Psoas muscle (tissue), 8 donors: ENCODE measurements around the gene CNTRL. TPM values are rescaled to one million over a fixed set of nuclear protein-coding genes. Genes with fewer than 3 reads are reported as not detected.

Experiments used
- ATAC-seq, 4 donors: fragments of 200-7000 bp; cut with Tn5 transposase; one replicate each; pipeline ENCODE4 v1.9.1; 2020; ENCODE audit warnings: moderate library complexity in 3 of 4, mild to moderate bottlenecking in 2 of 4
- DNase-seq, 2 donors: peaks; one replicate each; pipeline ENCODE4 v3.0.0-alpha.2; 2020
- H3K27ac ChIP-seq: fragments of 200-600 bp; one replicate; pipeline ENCODE4 v1.8.0; 2022
- H3K27me3 ChIP-seq, 3 donors: fragments of 200-600 bp in 1 of 3; one replicate each; pipeline versions ENCODE4 v1.6.1 to v1.8.0; 2013 to 2022; ENCODE audit warnings: low read length in 2 of 3, mild to moderate bottlenecking in 2 of 3, moderate library complexity in 1 of 3; ENCODE audit not compliant: insufficient read depth in 3 of 3
- H3K36me3 ChIP-seq, 2 donors: fragments of 200-600 bp in 1 of 2; one replicate each; pipeline versions ENCODE4 v1.6.1 to v1.8.0; 2013 to 2022; ENCODE audit warnings: low read depth in 1 of 2, mild to moderate bottlenecking in 1 of 2, moderate library complexity in 1 of 2; ENCODE audit not compliant: insufficient read depth in 1 of 2
- H3K4me1 ChIP-seq: fragments of 200-600 bp; one replicate; pipeline ENCODE4 v1.8.0; 2022
- H3K4me3 ChIP-seq: fragments of 200-600 bp; one replicate; pipeline ENCODE4 v1.8.0; 2022; ENCODE audit warnings: mild to moderate bottlenecking
- H3K9me3 ChIP-seq: fragments of 200-600 bp; one replicate; pipeline ENCODE4 v1.8.0; 2022
- WGBS, 3 donors: extraction: QIAGEN DNeasy Blood & Tissue Kit; methylation state at CpG; one replicate each; pipeline versions ENCODE4 v1.1.6 to v1.1.7; 2013; 5-methylcytosine and 5-hydroxymethylcytosine counted together
- intact Hi-C, 2 donors: fragments of 100-400 bp; cut with DNase I; formaldehyde crosslinking; loops; one replicate each; pipeline versions ENCODE4 v1.11.0 to v1.14.2; 2022
- polyA plus RNA-seq, 3 donors: library from polyadenylated mRNA; stranded (reverse); fragments of 200-250 nt; gene quantifications; one replicate each; pipeline ENCODE4 v1.2.3, GENCODE V29; 2013
- total RNA-seq, 4 donors: library from RNA; stranded (reverse); fragmentation: NEBNext Ultra II Directional in 2 of 4; extraction: Animal tissue kit (Norgen Biotek cat#: 25700) in 2 of 4; gene quantifications; one replicate each; pipeline versions ENCODE4 v1.2.1 to v1.2.4, GENCODE V29; 2021 to 2023
- TF ChIP-seq, protein P1 (sequence below): fragments of 200-600 bp; IDR thresholded peaks from one replicate; pipeline ENCODE4 v1.8.0; 2022; ENCODE audit warnings: antibody characterized with exemption
- donor health status: healthy with polysubstance abuse.
- donor health status: DM: no; HTN: no; CAD: no; lungs with moderate emphysema.
- donor health status: Bipolar disorder and iron deficiency.
- donor health status: healthy.
- donor health status: DM: yes; HTN: yes; CAD: no.
- donor health status: DM: no; HTN: no; CAD: no.
- donor health status: DM: no; HTN: no; CAD: no.
- donor health status: DM: yes; HTN: yes; CAD: no.

CNTRL gene
- total and polyA plus RNA-seq, 7 donors: 1.00 to 2.4 (median 1.3) TPM

DNA sequence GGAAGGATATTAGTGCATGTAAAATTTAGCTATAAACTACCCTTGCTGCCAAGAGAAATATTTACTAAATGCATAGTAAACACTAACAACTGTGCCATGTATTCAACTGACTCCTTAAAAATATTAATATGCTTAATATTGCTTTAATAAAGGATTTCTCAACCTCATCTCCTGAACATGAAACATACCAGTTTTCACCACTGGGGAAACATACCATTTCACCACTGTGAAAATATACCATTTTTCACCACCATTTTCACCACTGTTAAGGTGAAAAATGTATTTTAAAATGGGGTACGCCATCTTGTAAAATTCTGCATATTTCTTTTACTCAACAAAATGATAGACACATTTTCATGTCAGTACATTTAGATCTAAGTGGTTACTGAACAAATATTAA, 122.4 kb downstream of the CNTRL start:
- Histone ChIP-seq H3K9me3 (no peaks in the 10 kb centered on the region), H3K4me3 (peak overlapping the region; percentile 15), H3K27me3 (no peaks in the 10 kb centered on the region), H3K36me3 (no peaks in the 10 kb centered on the region), H3K27ac (no peak overlapping the region), H3K4me1 (peaks cover 76% of the 10 kb centered on the region)
- intact Hi-C loops: no loop called here
- 87 to 97% (median 91%) methylated on average over 1 of the region's 1 CpG for WGBS, 3 donors
- ATAC-seq: no peak
- no peak for DNase-seq
- TF ChIP-seq, protein P1, sequence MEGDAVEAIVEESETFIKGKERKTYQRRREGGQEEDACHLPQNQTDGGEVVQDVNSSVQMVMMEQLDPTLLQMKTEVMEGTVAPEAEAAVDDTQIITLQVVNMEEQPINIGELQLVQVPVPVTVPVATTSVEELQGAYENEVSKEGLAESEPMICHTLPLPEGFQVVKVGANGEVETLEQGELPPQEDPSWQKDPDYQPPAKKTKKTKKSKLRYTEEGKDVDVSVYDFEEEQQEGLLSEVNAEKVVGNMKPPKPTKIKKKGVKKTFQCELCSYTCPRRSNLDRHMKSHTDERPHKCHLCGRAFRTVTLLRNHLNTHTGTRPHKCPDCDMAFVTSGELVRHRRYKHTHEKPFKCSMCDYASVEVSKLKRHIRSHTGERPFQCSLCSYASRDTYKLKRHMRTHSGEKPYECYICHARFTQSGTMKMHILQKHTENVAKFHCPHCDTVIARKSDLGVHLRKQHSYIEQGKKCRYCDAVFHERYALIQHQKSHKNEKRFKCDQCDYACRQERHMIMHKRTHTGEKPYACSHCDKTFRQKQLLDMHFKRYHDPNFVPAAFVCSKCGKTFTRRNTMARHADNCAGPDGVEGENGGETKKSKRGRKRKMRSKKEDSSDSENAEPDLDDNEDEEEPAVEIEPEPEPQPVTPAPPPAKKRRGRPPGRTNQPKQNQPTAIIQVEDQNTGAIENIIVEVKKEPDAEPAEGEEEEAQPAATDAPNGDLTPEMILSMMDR: no peak

DNA sequence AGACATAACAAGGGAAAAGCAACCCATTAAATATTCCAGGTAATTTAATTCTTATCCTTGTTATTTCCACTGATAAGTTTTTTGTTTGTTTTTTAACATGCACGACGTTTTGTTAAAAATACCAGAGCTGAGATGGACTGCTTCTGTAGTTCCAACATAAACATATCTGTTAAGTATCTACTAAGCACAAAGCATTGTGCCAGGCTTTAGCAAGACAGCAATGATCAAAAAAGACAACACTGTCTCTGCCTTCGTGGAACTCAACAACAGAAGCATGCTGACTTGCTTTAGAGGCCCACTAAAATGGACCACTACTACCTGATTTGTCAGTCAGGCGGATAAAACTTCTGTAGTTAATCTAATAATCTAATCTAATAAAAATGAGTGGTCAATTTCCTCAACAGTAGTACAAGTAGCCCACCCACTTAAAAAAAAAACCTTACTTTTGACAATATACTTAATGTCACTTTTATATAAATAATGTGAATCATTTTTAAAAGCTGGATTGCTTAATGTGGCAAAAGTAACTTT, 123.8 kb downstream of the CNTRL start:
- no peak for DNase-seq
- peak overlapping the region; percentile 96 for H3K4me3 ChIP-seq
- intact Hi-C loops: no loop called here
- H3K9me3 ChIP-seq: no peaks in the 10 kb centered on the region
- H3K27me3 ChIP-seq: no peaks in the 10 kb centered on the region
- WGBS, 3 donors: 31 to 36% (median 34%) methylated on average over 4 of the region's 4 CpGs
- TF ChIP-seq, protein P1: no peak
- no peak for ATAC-seq
- H3K4me1 ChIP-seq: peaks cover 62% of the 10 kb centered on the region
- no peaks in the 10 kb centered on the region for H3K36me3 ChIP-seq
- H3K27ac ChIP-seq: no peak overlapping the region

DNA sequence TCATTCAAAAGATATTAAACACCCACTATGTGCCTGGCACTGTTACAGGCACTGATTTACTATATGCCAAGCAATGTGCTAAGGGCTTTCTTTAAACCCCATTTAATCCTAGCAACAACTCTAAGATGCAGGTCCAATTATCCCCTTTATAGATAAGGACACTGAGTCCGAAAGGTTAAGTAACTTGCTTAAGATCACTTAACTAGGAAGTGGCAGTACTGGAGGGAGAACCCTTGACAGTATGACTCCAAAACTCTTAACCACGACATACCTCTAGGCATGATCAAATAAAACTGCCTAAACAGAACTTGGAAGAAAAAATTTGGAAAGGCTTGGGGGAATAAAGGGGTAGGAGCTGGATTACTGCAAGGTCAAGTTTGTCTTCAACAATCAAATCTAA, 125.2 kb downstream of the CNTRL start:
- peak overlapping the region; percentile 96 for H3K4me3 ChIP-seq
- no peaks in the 10 kb centered on the region for H3K9me3 ChIP-seq
- H3K27ac ChIP-seq: peak overlapping the region; percentile 1
- H3K4me1 ChIP-seq: peaks cover 54% of the 10 kb centered on the region
- TF ChIP-seq, protein P1: no peak
- no peaks in the 10 kb centered on the region for H3K36me3 ChIP-seq
- DNase-seq (no peak), ATAC-seq (no peak)
- no peaks in the 10 kb centered on the region for H3K27me3 ChIP-seq
- 13 to 33% (median 23%) methylated on average over 2 of the region's 2 CpGs for WGBS, 3 donors
- intact Hi-C loops: no loop called here

DNA sequence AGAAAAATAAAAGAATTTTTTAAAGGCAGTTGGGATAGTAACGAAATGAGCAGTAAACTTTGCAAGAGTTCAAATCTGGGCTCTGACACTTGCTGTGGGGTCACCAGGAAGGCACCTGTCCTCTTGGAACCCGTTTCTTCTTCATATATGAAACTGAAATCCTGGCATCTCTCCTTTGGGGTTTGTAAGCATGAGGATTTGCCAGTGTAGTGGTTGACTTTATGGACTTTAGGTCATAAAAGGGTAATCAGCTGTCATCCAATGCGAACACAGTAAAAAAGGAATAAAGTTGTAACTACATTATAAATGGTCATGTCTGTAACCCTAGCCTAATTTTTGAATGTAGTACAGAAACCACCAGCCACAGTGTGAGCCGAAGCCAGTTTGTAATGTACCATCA, 125.6 kb downstream of the CNTRL start:
- no peaks in the 10 kb centered on the region for H3K36me3 ChIP-seq
- TF ChIP-seq, protein P1: no peak
- no peak for DNase-seq
- peaks cover 50% of the 10 kb centered on the region for H3K4me1 ChIP-seq
- H3K27me3 ChIP-seq: no peaks in the 10 kb centered on the region
- WGBS, 3 donors: 9 to 19% (median 10%) methylated on average over 4 of the region's 4 CpGs
- no peaks in the 10 kb centered on the region for H3K9me3 ChIP-seq
- peak overlapping the region; percentile 92 for H3K27ac ChIP-seq
- intact Hi-C loops: no loop called here
- ATAC-seq: no peak
- peak overlapping the region; percentile 96 for H3K4me3 ChIP-seq

DNA sequence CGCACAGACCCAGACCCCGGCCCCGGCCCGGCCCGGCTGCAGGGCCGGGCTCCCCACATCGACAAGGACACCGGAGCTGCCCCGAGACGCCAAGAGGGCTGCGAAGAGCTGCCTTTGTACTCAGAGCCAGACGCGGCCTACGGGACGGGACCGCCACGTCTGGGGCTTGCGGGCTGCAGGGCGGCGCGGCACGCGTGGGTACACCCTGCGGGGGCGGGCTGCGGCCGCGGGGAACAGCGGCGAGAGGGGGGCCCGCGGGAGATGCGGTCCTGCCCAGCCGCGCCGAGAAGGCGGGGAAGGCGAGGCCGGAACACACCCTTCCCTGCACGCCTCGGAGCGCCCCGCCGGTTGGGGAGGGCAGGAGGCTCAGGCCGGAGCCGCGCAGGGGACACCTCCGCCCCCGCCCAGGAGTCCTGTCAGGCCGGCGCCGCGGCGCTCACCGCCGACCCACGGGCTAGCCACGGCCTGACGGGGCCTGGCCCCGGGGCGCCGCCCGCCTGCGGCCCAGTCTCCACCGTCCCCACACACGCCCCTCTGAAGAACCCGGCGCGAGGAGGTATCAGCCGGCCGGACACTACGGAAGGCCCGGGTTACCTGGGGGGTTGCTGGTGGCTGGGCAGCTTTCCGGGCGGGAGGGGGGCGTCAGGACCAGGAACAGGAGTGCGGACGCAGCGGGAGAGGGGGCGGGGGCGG, 126.4 kb downstream of the CNTRL start:
- intact Hi-C loops: no loop called here
- ATAC-seq (peak; percentile 49 to 66 (median 56)), DNase-seq (peak; percentile 57 to 64)
- Histone ChIP-seq H3K27ac (peak overlapping the region; percentile 92), H3K27me3 (no peaks in the 10 kb centered on the region), H3K4me3 (peak overlapping the region; percentile 96), H3K4me1 (peaks cover 42% of the 10 kb centered on the region), H3K9me3 (no peaks in the 10 kb centered on the region), H3K36me3 (no peaks in the 10 kb centered on the region)
- TF ChIP-seq, protein P1: no peak
- 0 to 1% (median 1%) methylated on average over 45 to 81 of the region's 81 CpGs for WGBS, 3 donors
